ENCODE measurements around the gene RC3H1. TPM values are rescaled to one million over a fixed set of nuclear protein-coding genes. Genes with fewer than 3 reads are reported as not detected.
"Not testable (repeated sequence)": the region's sequence is repeated elsewhere in the genome, so short reads cannot be mapped to it uniquely, and the experiment has no call there.

The RC3H1 gene
- total RNA-seq, 2 donors from 2014 or later, result 43.5 to 51.9 TPM

DNA sequence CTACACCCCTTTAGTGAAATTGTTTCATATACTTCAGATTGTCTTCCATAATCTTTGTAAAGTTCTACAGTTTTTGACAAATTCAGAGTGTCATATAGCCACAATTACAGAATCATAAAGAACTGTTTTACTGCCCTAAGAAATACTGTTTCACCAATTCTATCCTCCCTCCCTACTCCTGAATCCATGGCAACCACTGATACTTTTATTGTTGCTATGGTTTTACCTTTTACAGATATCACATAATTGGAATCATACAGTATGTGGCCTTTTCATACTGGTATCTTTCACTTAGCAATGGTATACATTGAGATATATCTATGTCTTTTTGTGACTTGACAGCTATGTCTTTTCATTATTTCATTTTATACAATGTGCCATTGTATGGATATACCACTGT is 34.1 kb downstream of the RC3H1 start:
- Histone ChIP-seq H3K36me3 (ENCODE audit: control insufficient read depth, insufficient read depth, low read length) (peaks cover 84% of the 10 kb centered on the region), H3K9ac (ENCODE audit: extremely low read depth, low read length, poor library complexity, severe bottlenecking) (no peak overlapping the region), H3K4me3 (ENCODE audit: low read length) (no peak overlapping the region), H3K9me3 (ENCODE audit: control insufficient read depth, low read length) (no peaks in the 10 kb centered on the region), H3K4me1 (ENCODE audit: control insufficient read depth, insufficient read depth, low read length) (no peaks in the 10 kb centered on the region), H3K27ac (ENCODE audit: low read depth, low read length) (no peak overlapping the region), H3K27me3 (ENCODE audit: control insufficient read depth, insufficient read depth, low read length, poor library complexity, severe bottlenecking) (no peaks in the 10 kb centered on the region)
- Mint-ChIP-seq H3K4me3 (no peak overlapping the region), H3K9me3 (no peaks in the 10 kb centered on the region), H3K27ac (no peak overlapping the region), H3K4me1 (no peaks in the 10 kb centered on the region), H3K36me3 (ENCODE audit: low read depth) (peaks cover 66% of the 10 kb centered on the region), H3K27me3 (ENCODE audit: insufficient read depth) (no peaks in the 10 kb centered on the region)
- TF ChIP-seq, protein P1, sequence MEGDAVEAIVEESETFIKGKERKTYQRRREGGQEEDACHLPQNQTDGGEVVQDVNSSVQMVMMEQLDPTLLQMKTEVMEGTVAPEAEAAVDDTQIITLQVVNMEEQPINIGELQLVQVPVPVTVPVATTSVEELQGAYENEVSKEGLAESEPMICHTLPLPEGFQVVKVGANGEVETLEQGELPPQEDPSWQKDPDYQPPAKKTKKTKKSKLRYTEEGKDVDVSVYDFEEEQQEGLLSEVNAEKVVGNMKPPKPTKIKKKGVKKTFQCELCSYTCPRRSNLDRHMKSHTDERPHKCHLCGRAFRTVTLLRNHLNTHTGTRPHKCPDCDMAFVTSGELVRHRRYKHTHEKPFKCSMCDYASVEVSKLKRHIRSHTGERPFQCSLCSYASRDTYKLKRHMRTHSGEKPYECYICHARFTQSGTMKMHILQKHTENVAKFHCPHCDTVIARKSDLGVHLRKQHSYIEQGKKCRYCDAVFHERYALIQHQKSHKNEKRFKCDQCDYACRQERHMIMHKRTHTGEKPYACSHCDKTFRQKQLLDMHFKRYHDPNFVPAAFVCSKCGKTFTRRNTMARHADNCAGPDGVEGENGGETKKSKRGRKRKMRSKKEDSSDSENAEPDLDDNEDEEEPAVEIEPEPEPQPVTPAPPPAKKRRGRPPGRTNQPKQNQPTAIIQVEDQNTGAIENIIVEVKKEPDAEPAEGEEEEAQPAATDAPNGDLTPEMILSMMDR (conservative IDR thresholded peaks at IDR 0.05), result no peak
- no peak for DNase-seq

DNA sequence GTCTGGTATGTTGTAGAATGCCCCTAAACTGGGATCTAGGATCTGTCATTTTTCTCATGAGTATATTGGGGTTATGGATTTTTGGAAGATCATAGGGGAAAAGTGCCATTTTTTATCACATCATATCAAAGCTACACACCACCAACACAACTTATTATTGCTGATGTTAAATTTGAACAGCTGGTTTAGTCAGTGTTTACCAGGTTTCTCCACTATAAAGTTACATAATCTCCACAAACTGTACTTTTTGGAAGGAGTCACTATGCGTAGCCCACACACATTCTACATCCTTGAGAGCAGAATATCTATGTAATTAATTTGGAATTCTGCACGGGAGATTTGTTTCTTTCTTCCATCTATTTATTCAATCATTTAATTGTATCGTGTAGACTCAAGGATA is 35.2 kb downstream of the RC3H1 start:
- no peak overlapping the region for H3K4me3 ChIP-seq (ENCODE audit: low read length)
- Mint-ChIP-seq H3K36me3 (ENCODE audit: low read depth) (peaks cover 61% of the 10 kb centered on the region), H3K9me3 (no peaks in the 10 kb centered on the region), H3K4me3 (no peak overlapping the region), H3K27me3 (ENCODE audit: insufficient read depth) (no peaks in the 10 kb centered on the region), H3K4me1 (no peaks in the 10 kb centered on the region), H3K27ac (no peak overlapping the region)
- no peaks in the 10 kb centered on the region for H3K27me3 ChIP-seq (ENCODE audit: control insufficient read depth, insufficient read depth, low read length, poor library complexity, severe bottlenecking)
- peaks cover 81% of the 10 kb centered on the region for H3K36me3 ChIP-seq (ENCODE audit: control insufficient read depth, insufficient read depth, low read length)
- no peak for DNase-seq
- H3K9ac ChIP-seq (ENCODE audit: extremely low read depth, low read length, poor library complexity, severe bottlenecking), result no peak overlapping the region
- 83 to 94% methylated on average over 1 to 3 of the region's 3 CpGs for WGBS, 2 experiments (ENCODE audit: insufficient coverage in 1 of 2, insufficient read length in 1 of 2)
- H3K9me3 ChIP-seq (ENCODE audit: control insufficient read depth, low read length), result no peaks in the 10 kb centered on the region
- no peaks in the 10 kb centered on the region for H3K4me1 ChIP-seq (ENCODE audit: control insufficient read depth, insufficient read depth, low read length)
- TF ChIP-seq, protein P1 (conservative IDR thresholded peaks at IDR 0.05), result no peak
- no peak overlapping the region for H3K27ac ChIP-seq (ENCODE audit: low read depth, low read length)

DNA sequence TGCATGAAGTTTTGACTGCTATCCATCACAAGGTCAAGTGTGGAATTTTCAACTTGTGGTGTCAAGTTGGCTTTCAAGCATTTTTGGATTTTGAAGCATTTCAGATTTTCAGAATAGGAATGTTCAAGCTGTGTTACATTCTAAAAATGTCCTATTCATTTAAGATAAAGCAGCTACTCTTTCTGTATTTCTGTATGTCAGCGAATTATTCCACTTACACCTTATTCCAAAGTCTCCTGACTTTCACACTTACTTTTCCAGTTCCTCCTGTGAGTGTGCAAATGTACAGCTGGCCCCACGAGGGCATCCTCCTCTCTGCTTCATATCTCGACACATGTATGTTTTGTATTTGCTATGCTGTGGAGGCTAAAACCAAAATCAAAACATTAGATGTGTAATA is 51.9 kb downstream of the RC3H1 start:
- Histone ChIP-seq H3K27ac (ENCODE audit: low read depth, low read length) (no peak overlapping the region), H3K4me1 (ENCODE audit: control insufficient read depth, insufficient read depth, low read length) (no peaks in the 10 kb centered on the region), H3K36me3 (ENCODE audit: control insufficient read depth, insufficient read depth, low read length) (peaks cover 74% of the 10 kb centered on the region), H3K9ac (ENCODE audit: extremely low read depth, low read length, poor library complexity, severe bottlenecking) (no peak overlapping the region), H3K4me3 (ENCODE audit: low read length) (no peak overlapping the region), H3K27me3 (ENCODE audit: control insufficient read depth, insufficient read depth, low read length, poor library complexity, severe bottlenecking) (no peaks in the 10 kb centered on the region), H3K9me3 (ENCODE audit: control insufficient read depth, low read length) (no peaks in the 10 kb centered on the region)
- Mint-ChIP-seq H3K27ac (no peak overlapping the region), H3K4me3 (no peak overlapping the region), H3K9me3 (no peaks in the 10 kb centered on the region), H3K27me3 (ENCODE audit: insufficient read depth) (no peaks in the 10 kb centered on the region), H3K4me1 (no peaks in the 10 kb centered on the region), H3K36me3 (ENCODE audit: low read depth) (peaks cover 64% of the 10 kb centered on the region)
- TF ChIP-seq, protein P1 (conservative IDR thresholded peaks at IDR 0.05), result no peak
- 95 to 100% methylated on average over 1 to 3 of the region's 3 CpGs for WGBS, 2 experiments (ENCODE audit: insufficient coverage in 1 of 2, insufficient read length in 1 of 2)
- DNase-seq, result no peak

DNA sequence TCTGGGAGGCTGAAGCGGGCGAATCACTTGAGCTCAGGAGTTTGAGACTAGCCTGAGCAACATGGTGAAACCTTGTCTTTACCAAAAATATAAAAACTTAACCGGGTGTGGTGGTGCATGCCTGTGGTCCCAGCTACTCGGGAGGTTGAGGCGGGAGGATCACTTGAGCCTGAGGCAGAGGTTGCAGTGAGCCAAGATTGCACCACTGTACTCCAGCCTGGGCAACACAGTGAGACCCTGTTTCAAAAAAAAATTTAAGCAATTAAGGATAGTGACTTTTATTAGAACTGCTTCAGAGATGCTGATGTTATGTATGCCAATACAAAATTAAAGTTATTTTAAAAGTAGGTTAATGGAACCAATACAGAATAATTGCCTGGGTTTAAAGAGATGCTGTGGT is 56.3 kb downstream of the RC3H1 start:
- peaks cover 84% of the 10 kb centered on the region for H3K36me3 ChIP-seq (ENCODE audit: control insufficient read depth, insufficient read depth, low read length)
- 92 to 93% methylated on average over 5 of the region's 5 CpGs for WGBS, 2 experiments (ENCODE audit: insufficient coverage in 1 of 2, insufficient read length in 1 of 2)
- not testable (repeated sequence) for H3K4me3 ChIP-seq (ENCODE audit: low read length); H3K9ac ChIP-seq (ENCODE audit: extremely low read depth, low read length, poor library complexity, severe bottlenecking); DNase-seq; H3K9me3 Mint-ChIP-seq; H3K27ac ChIP-seq (ENCODE audit: low read depth, low read length); H3K4me1 ChIP-seq (ENCODE audit: control insufficient read depth, insufficient read depth, low read length); H3K27me3 Mint-ChIP-seq (ENCODE audit: insufficient read depth); H3K4me3 Mint-ChIP-seq; H3K4me1 Mint-ChIP-seq; H3K27ac Mint-ChIP-seq; H3K9me3 ChIP-seq (ENCODE audit: control insufficient read depth, low read length); H3K27me3 ChIP-seq (ENCODE audit: control insufficient read depth, insufficient read depth, low read length, poor library complexity, severe bottlenecking)
- peaks cover 67% of the 10 kb centered on the region for H3K36me3 Mint-ChIP-seq (ENCODE audit: low read depth)
